Stimulated activated CD4-positive, alpha-beta T cell treated with anti-CD3 and anti-CD28 coated beads, TNF-alpha, amount 100 ng/mL, for 1 hour (primary cell): ENCODE measurements around the gene FKBP7.
"Not testable (repeated sequence)": the region's sequence is repeated elsewhere in the genome, so short reads cannot be mapped to it uniquely, and the experiment has no call there.

Experiments used
- DNase-seq, 3 donors: peaks; one replicate each; pipeline ENCODE4 v3.0.0-alpha.2; 2020; ENCODE audit warnings: low read depth in 3 of 3, low spot score in 1 of 3

Gene FKBP7

GRCh38 chr2:178478439-178479274 lies at the start of gene FKBP7:
FKBP7 (minus strand) TSS chr2:178478600; CDS start chr2:178478499, 101 bp downstream.
- peak; percentile 46 to 70 (median 66) for DNase-seq

- no peak for DNase-seq
Observed at GRCh38 chr2:178527592-178527991, 49.2 kb upstream of the FKBP7 start.

- DNase-seq, result no peak
Observed at GRCh38 chr2:178526256-178526655, 47.9 kb upstream of the FKBP7 start.

- not testable (repeated sequence) for DNase-seq
Observed at GRCh38 chr2:178525460-178525859, 47.1 kb upstream of the FKBP7 start.

- DNase-seq, result not testable (repeated sequence)
Observed at GRCh38 chr2:178525010-178525409, 46.6 kb upstream of the FKBP7 start.

GRCh38 chr2:178523596-178524134 lies 45.3 kb upstream of the FKBP7 start:
- no peak for DNase-seq

- peak; percentile 40 to 68 (median 62) for DNase-seq
Observed at GRCh38 chr2:178522950-178523595, 44.7 kb upstream of the FKBP7 start.

GRCh38 chr2:178521304-178522150 lies 43.1 kb upstream of the FKBP7 start:
- no peak for DNase-seq

- DNase-seq, result no peak
Observed at GRCh38 chr2:178517496-178517895, 39.1 kb upstream of the FKBP7 start.

GRCh38 chr2:178514664-178515063 lies 36.3 kb upstream of the FKBP7 start:
- peak in 1 of 3 donors; percentile 4 for DNase-seq

GRCh38 chr2:178513876-178514275 lies 35.5 kb upstream of the FKBP7 start:
- no peak for DNase-seq

- DNase-seq, result no peak
Observed at GRCh38 chr2:178512484-178512883, 34.1 kb upstream of the FKBP7 start.

GRCh38 chr2:178510384-178510783 lies 32.0 kb upstream of the FKBP7 start:
- DNase-seq, result no peak

GRCh38 chr2:178508646-178509045 lies 30.2 kb upstream of the FKBP7 start:
- no peak for DNase-seq

- DNase-seq, result no peak
Observed at GRCh38 chr2:178506949-178507348, 28.5 kb upstream of the FKBP7 start.

GRCh38 chr2:178506524-178506923 lies 28.1 kb upstream of the FKBP7 start:
- DNase-seq, result no peak

- no peak for DNase-seq
Observed at GRCh38 chr2:178506101-178506500, 27.7 kb upstream of the FKBP7 start.

GRCh38 chr2:178502751-178503150 lies 24.4 kb upstream of the FKBP7 start:
- no peak for DNase-seq

- DNase-seq, result no peak
Observed at GRCh38 chr2:178499640-178500039, 21.2 kb upstream of the FKBP7 start.

- DNase-seq, result no peak
Observed at GRCh38 chr2:178498137-178498536, 19.7 kb upstream of the FKBP7 start.

- DNase-seq, result no peak
Observed at GRCh38 chr2:178496049-178496448, 17.6 kb upstream of the FKBP7 start.
